ENCODE results near the gene THPO. TPM values are rescaled to one million over a fixed set of nuclear protein-coding genes. Genes with fewer than 3 reads are reported as not detected.

THPO gene
- total RNA-seq, 4 donors from 2014 or later: 0.40 to 1.3 (median 0.64) TPM

GRCh38 chr3:184383033-184383740 is 5.2 kb upstream of the THPO start:
- DNase-seq (ENCODE audit: extremely low spot score): no peak
- WGBS: 96% methylated on average over 12 of the region's 15 CpGs
- no peaks in the 10 kb centered on the region for H3K9me3 ChIP-seq
- H3K27me3 ChIP-seq: peaks cover 0 to 62% (median 6%) of the 10 kb centered on the region in 4 donors
- TF ChIP-seq POLR2AphosphoS5 (IDR thresholded peaks at IDR 0.05) (no peak), EP300 (IDR thresholded peaks at IDR 0.05) (no peak), POLR2A (IDR thresholded peaks at IDR 0.05; ENCODE audit: low read depth) (no peak), CTCF (IDR thresholded peaks at IDR 0.05) (no peak)
- H3K4me3 ChIP-seq: no peak overlapping the region
- intact Hi-C loops (cut with DNase I): no loop called here
- peaks cover 17 to 35% (median 32%) of the 10 kb centered on the region in 4 donors for H3K4me1 ChIP-seq
- H3K36me3 ChIP-seq: peaks cover 0 to 23% (median 8%) of the 10 kb centered on the region in 4 donors
- H3K27ac ChIP-seq (replicated peaks in 1 of 4): no peak overlapping the region

- H3K9me3 ChIP-seq: no peaks in the 10 kb centered on the region
- WGBS: 87% methylated on average over 13 of the region's 16 CpGs
- intact Hi-C loops (cut with DNase I): no loop called here
- H3K27me3 ChIP-seq: peaks cover 0 to 69% (median 6%) of the 10 kb centered on the region in 4 donors
- H3K36me3 ChIP-seq: peaks cover 0 to 22% (median 8%) of the 10 kb centered on the region in 4 donors
- H3K4me3 ChIP-seq: no peak overlapping the region
- no peak for DNase-seq (ENCODE audit: extremely low spot score)
- TF ChIP-seq POLR2A (IDR thresholded peaks at IDR 0.05; ENCODE audit: low read depth): no peak
- no peak for TF ChIP-seq POLR2AphosphoS5 (IDR thresholded peaks at IDR 0.05)
- TF ChIP-seq EP300 (IDR thresholded peaks at IDR 0.05): no peak
- TF ChIP-seq CTCF (IDR thresholded peaks at IDR 0.05): no peak
- H3K27ac ChIP-seq (replicated peaks in 1 of 4): no peak overlapping the region
- peaks cover 22 to 42% (median 39%) of the 10 kb centered on the region in 4 donors for H3K4me1 ChIP-seq
Observed at GRCh38 chr3:184382326-184383032, 4.5 kb upstream of the THPO start.

- peaks cover 0 to 71% (median 6%) of the 10 kb centered on the region in 4 donors for H3K27me3 ChIP-seq
- no peak for DNase-seq (ENCODE audit: extremely low spot score)
- no peaks in the 10 kb centered on the region for H3K9me3 ChIP-seq
- peak overlapping the region; percentile 59 to 82 (median 64) for H3K4me3 ChIP-seq
- WGBS: 64% methylated on average over 9 of the region's 55 CpGs
- TF ChIP-seq CTCF (IDR thresholded peaks at IDR 0.05): peak in 1 of 3 experiments; percentile 2
- no peak for TF ChIP-seq POLR2A (IDR thresholded peaks at IDR 0.05; ENCODE audit: low read depth)
- peaks cover 0 to 13% (median 6%) of the 10 kb centered on the region in 4 donors for H3K36me3 ChIP-seq
- intact Hi-C loops (cut with DNase I): no loop called here
- H3K27ac ChIP-seq (replicated peaks in 1 of 4): peak overlapping the region; percentile 11 to 78 (median 72)
- peaks cover 23 to 46% (median 42%) of the 10 kb centered on the region in 4 donors for H3K4me1 ChIP-seq
Observed at GRCh38 chr3:184381261-184382224, 3.5 kb upstream of the THPO start.

GRCh38 chr3:184380627-184381260 is 2.7 kb upstream of the THPO start:
- Histone ChIP-seq H3K4me1 (peaks cover 23 to 46% (median 42%) of the 10 kb centered on the region in 4 donors), H3K27me3 (peaks cover 0 to 69% (median 6%) of the 10 kb centered on the region in 4 donors), H3K27ac (replicated peaks in 1 of 4) (peak overlapping the region; percentile 11 to 78 (median 72)), H3K36me3 (peaks cover 0 to 7% (median 2%) of the 10 kb centered on the region in 4 donors), H3K9me3 (no peaks in the 10 kb centered on the region), H3K4me3 (peak overlapping the region; percentile 59 to 82 (median 64))
- 3% methylated on average over 12 of the region's 42 CpGs for WGBS
- intact Hi-C loops (cut with DNase I): no loop called here
- DNase-seq (ENCODE audit: extremely low spot score): no peak
- no peak for TF ChIP-seq POLR2AphosphoS5 (IDR thresholded peaks at IDR 0.05)
- TF ChIP-seq CTCF (IDR thresholded peaks at IDR 0.05): no peak
- TF ChIP-seq POLR2A (IDR thresholded peaks at IDR 0.05; ENCODE audit: low read depth): no peak
- no peak for TF ChIP-seq EP300 (IDR thresholded peaks at IDR 0.05)

All from esophagus muscularis mucosa (tissue), 4 donors.